Measurements from ENCODE around the gene POGLUT2.

- TF ChIP-seq CTCF (IDR thresholded peaks at IDR 0.05; ENCODE audit: low read depth, low read length): no peak
- TF ChIP-seq EZH2phosphoT487 (IDR thresholded peaks at IDR 0.05; ENCODE audit: low read depth): no peak
Observed at GRCh38 chr13:102845289-102845629, 46.5 kb upstream of the POGLUT2 start.
